ENCODE results near the gene HSPB7.

DNA sequence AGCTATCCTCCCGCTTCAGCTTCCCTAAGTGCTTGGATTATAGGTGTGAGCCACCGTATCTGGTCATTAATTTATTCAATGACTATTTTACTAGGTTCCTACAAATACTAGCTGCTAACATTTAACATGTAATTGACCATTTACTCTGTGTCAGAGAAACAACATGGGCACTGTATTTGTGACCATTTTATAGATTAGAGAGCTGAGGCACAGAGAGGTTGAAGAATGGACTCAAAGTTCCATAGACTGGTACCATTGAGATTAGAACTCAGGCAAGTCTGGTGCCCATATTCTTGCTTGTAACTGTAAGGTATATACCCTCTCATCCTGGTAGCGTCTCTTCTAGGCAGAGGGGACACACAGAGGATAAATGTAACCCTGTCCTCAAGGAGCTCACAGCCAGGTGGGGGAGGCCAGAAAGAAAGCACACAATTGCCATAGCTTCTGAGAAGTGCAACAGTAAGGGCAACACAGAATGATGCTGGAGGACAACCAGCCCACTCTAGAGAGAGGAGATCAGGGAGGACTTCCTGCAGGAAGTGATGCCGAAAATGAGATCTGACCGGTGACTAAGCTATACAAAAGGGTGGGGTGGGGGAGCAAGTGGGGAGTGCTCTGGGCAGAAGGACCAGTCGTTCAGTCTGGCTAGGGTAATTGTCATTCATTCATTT lies 10.0 kb downstream of the HSPB7 start:
- TF ChIP-seq, protein P1, sequence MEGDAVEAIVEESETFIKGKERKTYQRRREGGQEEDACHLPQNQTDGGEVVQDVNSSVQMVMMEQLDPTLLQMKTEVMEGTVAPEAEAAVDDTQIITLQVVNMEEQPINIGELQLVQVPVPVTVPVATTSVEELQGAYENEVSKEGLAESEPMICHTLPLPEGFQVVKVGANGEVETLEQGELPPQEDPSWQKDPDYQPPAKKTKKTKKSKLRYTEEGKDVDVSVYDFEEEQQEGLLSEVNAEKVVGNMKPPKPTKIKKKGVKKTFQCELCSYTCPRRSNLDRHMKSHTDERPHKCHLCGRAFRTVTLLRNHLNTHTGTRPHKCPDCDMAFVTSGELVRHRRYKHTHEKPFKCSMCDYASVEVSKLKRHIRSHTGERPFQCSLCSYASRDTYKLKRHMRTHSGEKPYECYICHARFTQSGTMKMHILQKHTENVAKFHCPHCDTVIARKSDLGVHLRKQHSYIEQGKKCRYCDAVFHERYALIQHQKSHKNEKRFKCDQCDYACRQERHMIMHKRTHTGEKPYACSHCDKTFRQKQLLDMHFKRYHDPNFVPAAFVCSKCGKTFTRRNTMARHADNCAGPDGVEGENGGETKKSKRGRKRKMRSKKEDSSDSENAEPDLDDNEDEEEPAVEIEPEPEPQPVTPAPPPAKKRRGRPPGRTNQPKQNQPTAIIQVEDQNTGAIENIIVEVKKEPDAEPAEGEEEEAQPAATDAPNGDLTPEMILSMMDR (IDR thresholded peaks at IDR 0.05) = no peak
- TF ChIP-seq POLR2A (IDR thresholded peaks at IDR 0.05) = no peak

All from prostate gland (tissue), 2 donors.